Kidney (tissue), 14 donors: Measurements from ENCODE around the gene PDGFB. TPM values are rescaled to one million over a fixed set of nuclear protein-coding genes. Genes with fewer than 3 reads are reported as not detected.

ENCODE experiments used
- DNase-seq, 5 donors: peaks; one replicate each; pipeline ENCODE4 v3.0.0-alpha.2; 2013 to 2020
- FAIRE-seq: peaks from 2 replicates; lab custom pipeline; 2012; peaks lifted over from hg19 to GRCh38; lab: Jason Lieb, UNC
- H3K27ac ChIP-seq, 2 donors: one replicate each; pipeline ENCODE4 v1.7.0; 2013; ENCODE audit warnings: low read depth in 2 of 2, low read length in 2 of 2, inconsistent platforms in 1 of 2
- H3K27me3 ChIP-seq: one replicate; pipeline ENCODE4 v1.7.1; 2013; ENCODE audit warnings: low read length, inconsistent platforms; ENCODE audit not compliant: control insufficient read depth, insufficient read depth
- H3K36me3 ChIP-seq, 3 donors: one replicate each; pipeline versions ENCODE4 v1.7.0 to v1.7.1; 2013; ENCODE audit warnings: low read length in 3 of 3, control low read depth in 1 of 3, inconsistent platforms in 1 of 3; ENCODE audit not compliant: insufficient read depth in 3 of 3, control insufficient read depth in 2 of 3
- H3K4me1 ChIP-seq, 3 donors: one replicate each; pipeline versions ENCODE4 v1.7.0 to v1.7.1; 2013; ENCODE audit warnings: low read length in 3 of 3, inconsistent platforms in 1 of 3, low read depth in 1 of 3; ENCODE audit not compliant: control insufficient read depth in 2 of 3, insufficient read depth in 2 of 3
- H3K4me3 ChIP-seq, 3 donors: one replicate each; pipeline versions ENCODE4 v1.7.0 to v1.8.1; 2013; ENCODE audit warnings: low read length in 3 of 3, control low read depth in 1 of 3, inconsistent platforms in 1 of 3
- H3K9ac ChIP-seq, 3 donors: one replicate each; pipeline versions ENCODE4 v1.7.0 to v1.7.1; 2013; ENCODE audit warnings: low read length in 3 of 3, control low read depth in 1 of 3, inconsistent platforms in 1 of 3
- H3K9me3 ChIP-seq, 3 donors: one replicate each; pipeline versions ENCODE4 v1.7.0 to v1.7.1; 2013; ENCODE audit warnings: low read length in 3 of 3, control low read depth in 1 of 3, inconsistent platforms in 1 of 3; ENCODE audit not compliant: control insufficient read depth in 2 of 3, insufficient read depth in 1 of 3
- CTCF ChIP-seq: IDR thresholded peaks from 3 replicates; pipeline ENCODE4 v1.5.1; 2012; ENCODE audit warnings: mild to moderate bottlenecking, moderate library complexity, borderline replicate concordance; ENCODE audit not compliant: insufficient read depth; ENCODE audit errors: extremely low read depth
- intact Hi-C: fragments of 100-400 bp; cut with DNase I; formaldehyde crosslinking; loops from one replicate; pipeline ENCODE4 v1.11.1; 2022
- polyA plus RNA-seq: library from polyadenylated mRNA; stranded (reverse); fragments of 350-450 nt; fragmentation: Illumina TruSeq; extraction: RNeasy Lipid Tissue Mini Kit (QIAGEN cat#74804); gene quantifications from one replicate; pipeline ENCODE4 v1.2.3, GENCODE V29; 2014; ENCODE audit warnings: low read depth, low replicate concordance; ENCODE audit not compliant: insufficient read depth
- total RNA-seq: library from RNA; stranded (reverse); fragmentation: NEBNext Ultra II Directional; extraction: Animal tissue kit (Norgen Biotek cat#: 25700); gene quantifications from one replicate; pipeline ENCODE4 v1.2.1, GENCODE V29; 2021
- donor health status: control.
- donor health status: control.
- donor health status: control.
- donor health status: control.
- donor health status: control.
- donor health status: DM: yes; HTN: yes; CAD: no.
- donor health status: Normal renal cell carcinoma (clear cell type).

Gene PDGFB
- total and polyA plus RNA-seq, 2 donors from 2014 or later = 10.4 to 14.2 TPM

GRCh38 chr22:39277142-39277607 lies 32.4 kb upstream of the PDGFB start:
- H3K9me3 ChIP-seq = no peaks in the 10 kb centered on the region
- intact Hi-C loops = no loop called here

GRCh38 chr22:39276440-39277141 lies 31.8 kb upstream of the PDGFB start:
- no peak for TF ChIP-seq CTCF
- no peak overlapping the region for H3K27ac ChIP-seq
- no peak overlapping the region for H3K9ac ChIP-seq
- H3K9me3 ChIP-seq = no peaks in the 10 kb centered on the region
- DNase-seq (no peak), FAIRE-seq (no peak)
- H3K4me3 ChIP-seq = no peak overlapping the region
- H3K36me3 ChIP-seq = no peaks in the 10 kb centered on the region
- intact Hi-C loops = no loop called here
- H3K27me3 ChIP-seq = no peaks in the 10 kb centered on the region
- H3K4me1 ChIP-seq = no peaks in the 10 kb centered on the region

More at GRCh38 chr22:39277142-39277607, 32.4 kb upstream of the PDGFB start:
- no peak overlapping the region for H3K9ac ChIP-seq
- H3K36me3 ChIP-seq = no peaks in the 10 kb centered on the region
- H3K4me1 ChIP-seq = no peaks in the 10 kb centered on the region
- no peak for TF ChIP-seq CTCF
- FAIRE-seq (no peak), DNase-seq (no peak)
- no peaks in the 10 kb centered on the region for H3K27me3 ChIP-seq
- no peak overlapping the region for H3K27ac ChIP-seq
- no peak overlapping the region for H3K4me3 ChIP-seq

- H3K9ac ChIP-seq = no peak overlapping the region
- TF ChIP-seq CTCF = no peak
- FAIRE-seq = no peak
Observed at GRCh38 chr22:39275814-39276439, 31.1 kb upstream of the PDGFB start.

More at GRCh38 chr22:39275814-39276439, 31.1 kb upstream of the PDGFB start:
- intact Hi-C loops = no loop called here
- Histone ChIP-seq H3K9me3 (no peaks in the 10 kb centered on the region), H3K27me3 (no peaks in the 10 kb centered on the region), H3K4me1 (no peaks in the 10 kb centered on the region), H3K4me3 (no peak overlapping the region), H3K36me3 (no peaks in the 10 kb centered on the region), H3K27ac (no peak overlapping the region)
- no peak for DNase-seq
